Stimulated activated CD8-positive, alpha-beta memory T cell treated with anti-CD3 and anti-CD28 coated beads, Interleukin-7, amount 100 ng/mL, for 48 hours (primary cell): ENCODE measurements around the gene GCN1.
"Not testable (repeated sequence)": the region's sequence is repeated elsewhere in the genome, so short reads cannot be mapped to it uniquely, and the experiment has no call there.

Experiments used
- DNase-seq, 2 donors: peaks; one replicate each; pipeline ENCODE4 v3.0.0-alpha.2; 2020; ENCODE audit warnings: low read depth in 1 of 2; ENCODE audit errors: extremely low read depth in 1 of 2

The GCN1 gene

DNA sequence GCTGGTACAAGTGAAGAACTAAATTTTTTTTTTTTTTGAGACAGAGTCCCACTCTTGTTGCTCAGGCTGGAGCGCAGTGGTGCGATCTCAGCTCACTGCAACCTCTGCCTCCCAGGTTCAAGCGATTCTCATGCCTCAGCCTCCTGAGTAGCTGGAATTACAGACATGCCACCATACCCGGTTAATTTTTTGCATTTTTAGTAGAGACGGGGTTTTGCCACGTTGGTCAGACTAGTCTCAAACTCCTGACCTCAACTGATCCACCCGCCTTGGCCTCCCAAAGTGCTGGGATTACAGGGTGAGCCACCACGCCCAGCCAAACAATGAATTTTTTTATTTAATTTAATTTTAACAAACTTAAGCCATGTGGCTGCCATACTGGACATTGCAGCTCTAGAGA, 1.2 kb downstream of the GCN1 start:
- not testable (repeated sequence) for DNase-seq

DNA sequence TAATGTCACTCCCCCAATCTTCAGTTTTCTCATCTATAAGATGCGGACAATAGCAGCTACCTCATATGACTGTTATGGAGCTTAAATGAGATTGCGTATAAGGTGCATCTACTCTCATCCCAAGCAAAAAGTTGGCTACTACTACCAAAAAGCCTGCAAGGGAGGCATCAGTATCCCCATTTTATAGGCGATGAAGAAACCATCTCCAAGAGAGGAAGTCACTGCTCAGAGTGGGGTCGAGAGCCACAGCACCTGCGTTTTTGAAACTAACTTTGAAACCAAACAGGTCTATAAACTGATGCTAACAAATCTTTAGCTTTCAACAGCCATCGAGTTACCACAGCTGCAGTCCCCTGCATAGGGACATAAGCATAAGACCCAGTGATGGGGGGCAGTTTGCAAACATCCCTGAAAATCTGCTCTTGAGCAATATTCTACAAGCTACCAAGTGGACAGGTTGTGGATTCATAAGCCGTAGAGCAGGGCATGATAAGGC, 3.5 kb downstream of the GCN1 start:
- DNase-seq = no peak

DNA sequence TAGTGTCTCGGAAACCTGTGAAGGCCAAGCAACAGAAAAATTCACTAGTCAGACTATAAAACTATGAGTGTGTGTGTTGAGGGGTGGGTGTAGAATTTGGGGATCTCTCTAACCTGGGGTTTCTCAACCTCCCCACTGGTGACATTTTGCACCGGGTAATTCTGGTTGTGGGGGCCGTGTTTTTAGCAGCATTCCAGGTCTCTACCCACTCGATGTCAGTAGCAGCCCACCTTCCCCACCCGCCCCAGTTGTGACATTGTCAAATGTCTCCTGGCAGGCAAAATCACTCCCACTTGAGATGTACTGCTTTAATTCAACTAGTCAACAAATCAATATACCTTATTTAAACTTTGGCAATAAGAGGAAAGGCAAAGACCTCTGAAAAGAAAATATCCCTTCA, 4.1 kb downstream of the GCN1 start:
- no peak for DNase-seq

DNA sequence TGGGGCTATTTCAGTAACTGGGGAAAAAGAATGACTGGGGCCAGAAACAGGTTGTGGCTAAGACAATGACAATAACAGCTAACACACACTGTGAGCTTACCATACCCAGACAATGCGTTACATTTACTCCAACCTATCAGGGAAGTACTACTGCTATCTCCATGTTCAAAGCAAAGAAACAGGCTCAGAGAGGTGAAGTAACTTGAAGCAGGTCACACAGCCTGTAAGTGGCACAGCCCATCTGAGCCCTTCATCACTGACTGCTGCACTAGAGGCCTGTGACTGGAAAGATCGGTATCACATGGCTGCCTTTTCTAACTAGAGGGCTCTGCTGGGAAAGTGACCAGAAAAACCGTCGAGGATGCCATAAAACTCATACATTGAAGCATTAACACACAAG, 7.9 kb downstream of the GCN1 start:
- no peak for DNase-seq

DNA sequence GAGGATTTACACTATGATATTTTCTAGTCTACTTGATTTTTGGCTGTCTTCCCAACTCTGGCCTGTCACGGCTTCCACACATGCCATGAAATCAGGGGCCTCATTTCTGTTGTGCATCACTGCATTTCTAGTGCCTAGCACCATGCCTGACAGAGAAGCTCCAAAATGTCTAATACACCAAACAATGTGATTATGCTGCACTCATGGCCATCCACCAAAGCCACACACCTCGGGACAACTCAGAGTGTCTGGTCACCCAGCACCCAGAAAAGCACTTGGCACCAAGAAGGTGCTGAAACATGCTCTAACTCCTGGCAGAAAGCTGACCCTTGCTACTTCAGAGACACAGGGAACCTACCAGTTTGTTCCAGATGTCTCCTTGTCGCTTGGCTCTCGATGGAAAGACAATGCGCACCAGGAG, 11.3 kb downstream of the GCN1 start:
- DNase-seq = no peak

DNA sequence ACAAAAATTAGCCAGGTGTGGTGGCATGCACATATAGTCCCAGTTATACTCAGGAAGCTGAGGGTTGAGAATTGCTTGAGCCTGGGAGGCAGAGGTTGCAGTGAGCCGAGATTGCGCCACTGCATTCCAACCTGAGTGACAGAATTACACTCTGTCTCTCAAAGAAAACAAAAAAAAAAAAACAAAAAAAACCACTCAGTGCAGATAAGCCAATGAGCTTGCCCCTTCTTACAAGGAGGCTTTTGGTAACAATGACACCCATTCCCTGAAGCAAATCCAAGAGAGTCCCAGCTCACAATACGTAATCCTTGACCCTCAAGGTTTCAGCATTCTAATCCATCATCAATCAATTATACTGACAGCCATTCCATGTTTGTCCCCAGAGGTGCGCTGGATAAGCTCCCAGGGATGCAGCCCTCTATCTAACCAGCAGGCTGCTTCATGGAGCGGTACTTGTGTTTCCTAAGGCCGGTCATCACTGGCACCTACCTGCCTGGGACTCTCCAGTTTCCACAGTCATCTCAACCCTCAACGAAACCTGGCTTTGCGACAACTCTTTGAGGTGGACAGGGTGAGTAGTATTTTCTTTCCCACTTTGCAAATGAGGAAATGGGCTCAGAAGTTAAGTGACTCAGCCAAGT, 12.4 kb downstream of the GCN1 start:
- DNase-seq = no peak

DNA sequence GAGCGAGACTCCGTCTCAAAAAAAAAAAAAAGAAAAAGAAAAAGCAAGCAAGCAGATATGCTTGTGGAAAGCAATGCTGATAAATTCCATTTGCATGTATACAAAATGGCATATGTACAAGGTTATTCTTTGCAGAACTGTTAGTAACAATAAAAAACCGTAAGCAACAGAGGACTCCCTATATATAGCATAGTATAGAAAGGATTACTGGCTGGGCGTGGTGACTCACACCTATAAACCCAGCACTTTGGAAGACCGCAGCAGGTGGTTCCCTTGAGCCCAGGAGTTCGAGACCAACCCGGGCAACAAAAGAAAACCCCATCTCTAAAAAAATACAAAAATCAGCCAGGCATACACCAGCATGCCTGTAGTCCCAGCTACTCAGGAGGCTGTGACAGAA, 13.5 kb downstream of the GCN1 start:
- DNase-seq = no peak

DNA sequence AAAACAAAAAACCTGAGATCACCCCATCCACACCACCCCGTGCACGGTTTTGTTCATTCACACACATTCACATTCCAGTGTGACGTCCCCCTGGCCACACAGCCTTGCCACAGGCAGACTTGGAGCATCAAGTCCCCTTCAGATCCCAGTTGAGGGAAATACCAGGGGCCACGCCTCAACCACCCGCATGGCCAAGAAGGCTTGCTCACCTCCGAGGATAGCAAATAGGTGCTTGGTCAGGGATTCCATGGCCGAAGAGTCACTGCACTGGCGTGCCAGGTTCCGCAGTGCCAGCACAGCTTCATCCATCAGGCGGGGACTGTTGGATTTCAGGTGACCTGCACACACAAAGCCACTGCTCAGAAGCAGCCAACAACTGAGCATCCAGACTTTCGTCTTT, 19.0 kb downstream of the GCN1 start:
- no peak for DNase-seq

DNA sequence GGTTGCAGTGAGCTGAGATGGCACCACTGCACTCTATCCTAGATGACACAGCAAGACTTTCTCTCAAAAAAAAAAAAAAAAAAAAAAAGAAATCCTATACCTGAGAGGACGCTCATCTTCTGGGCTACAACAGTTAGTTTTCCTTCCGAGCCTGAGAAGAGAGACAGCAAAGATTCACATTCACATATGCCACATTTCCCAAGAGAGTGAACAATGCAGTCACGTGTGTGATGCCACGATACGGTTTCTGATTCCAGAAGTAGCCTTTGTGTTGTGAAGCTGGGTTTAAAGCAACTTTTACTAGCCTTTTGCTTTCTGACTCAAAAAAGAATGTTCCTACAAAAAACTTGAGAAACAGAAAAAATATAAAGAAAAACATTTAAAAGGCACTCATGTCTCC, 19.5 kb downstream of the GCN1 start:
- no peak for DNase-seq

DNA sequence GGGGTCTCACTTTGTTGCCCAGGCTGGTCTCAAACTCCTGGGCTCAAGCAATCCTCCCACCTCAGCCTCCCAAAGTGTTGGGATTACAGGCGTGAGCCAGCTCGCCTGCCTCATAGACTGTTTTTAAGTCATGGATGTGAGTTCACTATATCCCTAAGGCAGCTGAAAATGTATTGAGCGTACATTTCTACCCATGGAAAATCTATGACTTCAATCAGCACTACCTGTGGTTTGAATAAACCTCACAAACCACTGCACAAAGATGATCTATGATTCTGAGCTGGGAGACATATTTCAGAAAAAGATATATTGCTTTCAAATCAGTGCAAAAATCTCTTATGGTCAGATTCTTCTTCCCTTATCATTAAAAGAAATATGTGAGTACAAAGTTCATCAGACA, 22.5 kb downstream of the GCN1 start:
- DNase-seq = no peak

DNA sequence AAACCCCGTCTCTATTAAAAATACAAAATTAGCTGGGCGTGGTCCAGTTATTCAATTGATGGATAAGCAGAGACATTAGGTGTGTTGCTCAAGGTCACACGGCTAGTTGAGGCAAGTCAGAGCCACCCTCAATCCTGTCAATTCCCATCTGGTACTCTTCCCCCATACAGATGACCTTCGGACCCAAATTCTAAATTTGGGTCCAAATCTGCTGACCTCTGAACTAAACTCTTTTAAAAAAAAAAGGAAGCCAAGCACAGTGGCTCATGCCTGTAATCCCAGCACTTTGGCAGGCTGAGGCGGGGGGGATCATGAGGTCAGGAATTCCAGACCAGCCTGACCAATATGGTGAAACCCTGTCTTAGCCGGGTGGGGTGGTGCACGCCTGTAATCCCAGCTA, 23.9 kb downstream of the GCN1 start:
- DNase-seq = no peak

DNA sequence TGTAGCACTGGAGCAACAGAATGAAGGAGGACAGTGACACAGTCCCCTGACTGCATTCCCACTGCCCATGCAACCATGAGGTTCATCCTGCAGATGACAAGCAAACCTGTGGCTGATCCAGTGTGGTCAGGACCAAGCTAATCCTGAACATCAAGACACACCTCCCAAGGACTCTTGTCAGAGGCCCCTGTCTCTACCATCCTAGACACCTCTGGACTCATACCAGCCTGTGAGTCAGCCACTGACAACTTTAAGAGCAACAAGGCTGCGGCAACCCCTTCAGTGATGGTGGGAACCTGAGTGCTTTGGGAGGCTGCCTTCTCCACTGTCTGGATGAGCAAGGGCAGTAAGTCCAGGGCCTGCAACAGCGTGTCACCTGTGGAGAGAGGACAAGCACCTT, 24.6 kb downstream of the GCN1 start:
- no peak for DNase-seq

DNA sequence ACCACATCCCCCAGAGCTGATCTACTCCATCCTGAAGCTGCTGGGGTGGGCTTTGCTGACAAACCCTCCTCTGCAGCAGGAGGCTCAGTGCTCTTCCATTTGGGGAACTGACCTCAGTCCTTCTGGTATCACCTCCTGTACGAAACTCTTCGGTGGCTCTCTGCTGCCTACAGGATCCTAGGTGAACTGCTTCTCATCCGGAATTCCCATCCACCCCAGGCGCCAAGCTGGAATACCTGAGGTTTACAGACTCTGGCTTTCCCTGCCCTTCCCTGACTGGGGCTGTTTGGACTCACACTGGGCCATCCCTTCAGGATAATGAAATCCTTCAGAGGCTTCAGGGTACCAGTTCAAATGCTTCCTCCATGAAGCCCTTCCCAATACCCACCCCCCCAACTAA, 26.2 kb downstream of the GCN1 start:
- DNase-seq = no peak

DNA sequence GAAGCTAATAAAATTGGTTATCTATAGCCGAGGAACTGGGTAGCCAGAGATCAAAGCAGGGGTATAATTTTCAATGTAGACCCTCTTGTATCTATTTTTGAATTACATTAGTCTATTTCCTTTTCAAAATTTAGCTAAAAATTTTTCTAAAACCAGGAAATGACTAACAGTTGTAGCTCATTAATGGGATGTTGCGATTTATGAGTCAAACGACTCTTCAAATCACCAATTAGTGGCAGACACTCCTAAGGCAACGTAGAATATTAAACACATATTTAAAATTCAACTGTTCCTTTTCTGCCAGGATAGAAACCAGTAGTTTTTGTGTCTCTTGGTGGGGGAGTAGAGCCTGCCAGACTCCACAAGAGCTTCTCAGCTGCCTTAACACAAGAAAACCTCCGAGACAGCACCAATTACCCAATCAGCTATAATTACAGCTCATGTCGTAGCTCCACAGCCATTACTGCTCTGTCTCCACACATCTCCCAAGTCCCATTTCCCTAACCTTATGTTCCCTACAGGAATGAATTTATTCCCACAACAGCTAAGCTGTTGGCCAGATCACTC, 26.9 kb downstream of the GCN1 start:
- DNase-seq = no peak

DNA sequence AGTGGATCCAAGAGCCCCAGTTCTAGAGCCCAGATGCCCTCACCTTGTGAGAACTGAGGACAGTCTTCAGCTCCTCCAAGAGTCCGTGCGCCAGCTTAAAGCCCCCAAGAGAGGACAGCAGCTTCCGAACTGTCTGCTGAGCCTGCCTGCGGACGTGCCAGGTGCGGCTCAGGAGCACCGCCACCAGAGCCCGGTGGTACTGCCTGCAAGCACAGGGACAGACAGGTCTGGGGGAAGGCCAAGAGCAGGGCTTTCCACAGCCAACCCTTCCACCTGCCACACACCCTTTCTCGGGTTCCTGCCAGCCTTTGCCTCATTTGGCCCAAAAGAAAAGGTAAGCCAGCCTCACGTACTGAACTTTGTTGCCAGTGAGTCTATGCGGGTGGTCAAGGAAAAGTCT, 30.2 kb downstream of the GCN1 start:
- no peak for DNase-seq

DNA sequence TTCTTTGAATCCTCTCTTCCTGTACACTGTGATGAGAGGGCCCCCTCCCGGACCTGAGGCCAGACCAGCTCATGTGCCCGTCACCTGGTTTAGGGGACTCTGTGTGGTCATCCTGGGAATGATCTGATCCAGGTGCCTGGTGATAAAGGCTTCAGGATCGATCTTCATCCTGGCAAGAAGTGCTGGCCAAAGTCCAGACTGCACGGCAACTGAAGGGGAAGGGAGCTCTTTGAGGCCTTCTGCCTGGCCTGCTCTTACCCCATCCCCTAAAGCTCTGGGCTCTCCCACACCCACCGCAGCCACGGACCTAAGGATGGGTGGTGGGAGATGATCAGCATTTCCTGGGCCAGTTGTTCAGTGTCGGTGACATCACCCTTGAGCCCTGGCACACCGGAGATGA, 31.8 kb downstream of the GCN1 start:
- no peak for DNase-seq

DNA sequence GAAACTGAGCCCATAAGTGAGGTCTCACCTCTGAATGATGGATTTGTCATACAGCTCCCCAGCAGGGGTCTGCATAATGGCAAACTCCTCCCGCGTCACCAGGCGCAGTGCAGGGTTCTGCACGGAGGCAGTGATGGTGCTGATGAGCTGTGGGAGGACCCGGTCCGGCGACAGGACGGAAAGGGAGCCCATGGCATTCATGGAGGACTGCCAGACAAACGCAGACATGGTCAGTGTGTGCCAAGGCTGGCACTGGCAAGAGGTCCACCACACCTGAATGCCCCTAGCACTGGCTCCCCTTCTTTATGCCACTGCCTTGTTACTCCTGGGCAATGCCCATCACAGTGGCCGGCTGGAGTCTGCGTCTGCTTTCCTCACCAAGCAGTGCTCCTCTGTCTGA, 32.7 kb downstream of the GCN1 start:
- no peak for DNase-seq

DNA sequence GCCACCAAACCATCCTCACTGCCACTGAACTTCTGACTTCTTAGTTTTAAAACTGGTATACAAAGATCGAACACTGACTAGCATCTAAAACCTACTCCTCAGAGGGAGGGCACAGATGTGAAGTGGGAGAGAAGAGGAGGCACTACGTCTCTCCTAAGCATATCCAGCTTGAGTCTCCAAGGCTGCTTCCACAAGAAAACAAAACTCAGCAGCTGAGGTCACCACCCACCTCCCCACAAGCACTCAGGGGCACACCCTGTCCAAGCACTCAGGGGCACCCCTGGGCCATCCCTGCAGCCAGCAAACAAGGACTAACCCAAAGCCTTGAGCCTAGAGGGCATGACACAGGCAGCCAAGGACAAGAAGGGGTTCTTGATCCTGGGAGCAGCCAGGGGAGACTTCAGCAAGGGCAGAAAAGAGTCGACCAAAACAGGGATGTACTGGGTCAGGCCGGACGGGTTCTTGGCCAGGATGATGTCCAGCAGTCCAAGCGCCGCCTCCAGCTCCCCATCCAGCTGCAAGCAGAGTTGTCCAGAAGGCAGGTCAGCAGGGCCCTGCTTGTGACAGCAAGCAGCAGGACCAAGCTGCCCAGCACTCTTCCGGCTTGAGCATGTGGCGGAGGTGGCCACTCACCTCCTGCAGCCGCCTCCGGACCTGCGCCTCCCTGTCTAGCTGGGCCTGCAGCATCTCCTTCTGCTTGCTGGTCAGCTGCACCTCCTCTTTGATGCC, 34.8 kb downstream of the GCN1 start:
- DNase-seq = no peak

DNA sequence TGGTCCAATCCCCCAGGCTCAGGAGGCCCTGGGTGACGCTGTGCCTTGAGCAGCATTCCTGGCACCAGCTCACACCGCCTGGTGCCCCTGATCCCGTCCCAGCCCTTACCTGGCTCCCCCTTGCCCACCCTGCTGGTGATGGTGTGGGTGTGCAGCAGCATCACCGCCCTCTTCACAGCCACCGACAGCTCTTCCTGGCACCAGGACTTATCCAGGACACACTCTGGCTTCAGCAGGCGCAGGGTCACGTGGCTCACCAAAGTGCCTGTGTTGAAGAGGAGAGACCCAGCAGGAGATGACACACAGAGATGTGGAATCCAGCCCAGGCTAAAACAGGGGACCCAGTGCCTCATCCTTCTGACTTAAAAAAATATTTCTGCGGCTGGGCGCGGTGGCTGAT, 36.2 kb downstream of the GCN1 start:
- no peak for DNase-seq

DNA sequence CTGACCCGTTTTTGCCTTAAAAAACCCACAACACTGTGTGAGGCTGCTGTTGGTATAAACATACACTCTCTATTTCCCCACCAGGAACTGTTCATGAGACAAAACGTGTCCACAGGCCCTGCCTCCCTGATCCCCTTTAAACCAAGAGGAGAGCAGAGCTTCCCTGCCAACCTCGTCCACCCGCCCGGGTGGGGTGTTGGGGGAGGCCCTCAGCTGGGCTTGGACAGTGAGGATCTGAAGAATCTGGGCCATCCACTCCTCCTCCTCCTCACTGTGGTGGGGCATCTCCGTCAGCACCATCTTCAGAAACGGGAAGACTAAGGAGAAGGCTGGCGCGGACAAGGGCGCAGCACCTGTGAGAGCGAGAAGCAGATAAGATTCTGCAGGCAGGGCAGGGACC, 36.8 kb downstream of the GCN1 start:
- DNase-seq = no peak

DNA sequence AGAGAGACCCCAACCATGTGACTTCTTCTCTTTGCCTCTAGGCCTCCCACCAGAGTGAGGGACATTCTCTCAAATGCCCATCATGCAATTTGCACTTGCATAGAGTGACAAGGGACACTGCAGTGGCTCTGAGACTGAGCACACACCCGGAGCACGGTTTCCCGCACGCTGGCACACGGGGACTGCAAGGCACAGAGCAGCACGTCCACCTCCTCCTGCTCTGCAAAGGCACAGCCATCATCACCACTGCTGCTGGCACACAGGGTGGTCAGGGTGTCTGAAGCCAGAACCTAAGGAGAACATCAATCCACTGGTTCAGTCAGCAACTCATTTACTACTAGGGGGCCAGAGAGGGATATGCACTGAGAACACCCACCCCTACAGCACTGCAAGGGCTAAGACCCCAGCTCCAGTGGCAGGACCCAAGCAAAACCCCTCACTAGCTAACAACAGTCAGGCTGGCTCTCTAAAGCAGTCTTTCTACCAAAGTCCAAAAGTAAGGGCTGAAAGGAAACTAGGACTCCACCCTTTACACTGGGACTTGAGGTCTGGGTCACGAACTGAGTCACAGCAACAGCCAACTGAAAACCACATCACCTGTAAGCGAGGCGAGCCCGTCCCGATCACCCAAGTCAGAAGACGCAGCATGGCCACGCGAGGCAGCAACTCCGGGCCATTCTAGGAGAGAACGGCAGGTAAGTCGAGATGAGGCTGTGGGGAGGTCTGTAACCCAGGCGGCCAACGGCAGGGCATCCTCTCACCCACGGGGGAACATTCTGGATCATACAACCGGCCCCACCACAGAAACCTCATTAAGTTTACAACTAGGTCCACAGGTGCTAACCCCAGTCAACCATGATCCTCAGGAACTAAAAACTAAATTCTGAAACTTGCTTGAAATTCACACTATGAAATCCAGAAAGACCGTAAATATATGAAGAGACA, 37.9 kb downstream of the GCN1 start:
- no peak for DNase-seq
